Stimulated activated CD4-positive, alpha-beta T cell treated with anti-CD3 and anti-CD28 coated beads, Interleukin-1b, Interleukin-23, amount 100 ng/mL, for 48 hours (primary cell): ENCODE results near the gene FGF23.
"Not testable (repeated sequence)": the region's sequence is repeated elsewhere in the genome, so short reads cannot be mapped to it uniquely, and the experiment has no call there.

Experiments
- DNase-seq: peaks from one replicate; pipeline ENCODE4 v3.0.0-alpha.2; 2020

The FGF23 gene

DNA sequence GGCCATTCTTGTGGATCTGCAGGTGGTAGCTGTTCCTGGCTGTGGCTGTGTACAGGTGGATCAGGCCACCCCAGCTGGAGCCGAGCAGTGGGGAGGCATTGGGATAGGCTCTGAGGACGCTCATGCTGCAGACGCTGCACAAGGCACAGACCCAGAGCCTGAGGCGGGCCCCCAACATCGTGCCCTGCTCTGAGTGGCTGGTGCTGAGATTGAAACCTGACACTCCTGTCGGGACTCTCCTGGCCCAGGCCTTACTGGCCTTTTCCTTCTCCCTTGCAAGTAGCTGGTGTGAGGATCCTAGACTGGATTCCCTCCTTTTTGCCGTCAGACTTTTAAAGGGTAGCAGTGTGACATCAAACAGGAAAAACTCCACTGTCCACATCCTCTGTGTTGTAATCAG, at the start of gene FGF23:
Gene FGF23, minus strand, starts transcription at position 308 of the 400 bp plus-strand sequence. Its CDS starts 130 bp downstream, at position 178.
- no peak for DNase-seq

DNA sequence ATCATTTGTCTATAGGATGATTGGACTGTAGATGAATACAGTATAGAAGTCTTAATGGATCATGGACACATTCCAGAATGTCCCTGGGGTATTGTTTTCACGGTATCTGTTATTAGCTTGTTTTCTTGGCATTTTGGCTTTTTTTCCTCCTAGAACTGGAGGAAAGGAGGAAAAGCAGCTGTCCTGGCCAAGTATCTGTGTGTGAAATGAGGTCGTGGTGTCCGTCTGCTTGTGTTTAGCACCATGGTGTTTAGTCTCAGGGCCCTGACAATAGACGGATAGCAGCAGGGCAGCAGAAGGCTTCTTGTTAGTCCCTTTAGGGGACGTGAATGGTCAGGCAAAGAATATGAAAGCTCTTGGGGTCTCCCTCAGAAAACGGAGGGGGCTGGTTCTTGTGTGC, 44.9 kb upstream of the FGF23 start:
- no peak for DNase-seq

DNA sequence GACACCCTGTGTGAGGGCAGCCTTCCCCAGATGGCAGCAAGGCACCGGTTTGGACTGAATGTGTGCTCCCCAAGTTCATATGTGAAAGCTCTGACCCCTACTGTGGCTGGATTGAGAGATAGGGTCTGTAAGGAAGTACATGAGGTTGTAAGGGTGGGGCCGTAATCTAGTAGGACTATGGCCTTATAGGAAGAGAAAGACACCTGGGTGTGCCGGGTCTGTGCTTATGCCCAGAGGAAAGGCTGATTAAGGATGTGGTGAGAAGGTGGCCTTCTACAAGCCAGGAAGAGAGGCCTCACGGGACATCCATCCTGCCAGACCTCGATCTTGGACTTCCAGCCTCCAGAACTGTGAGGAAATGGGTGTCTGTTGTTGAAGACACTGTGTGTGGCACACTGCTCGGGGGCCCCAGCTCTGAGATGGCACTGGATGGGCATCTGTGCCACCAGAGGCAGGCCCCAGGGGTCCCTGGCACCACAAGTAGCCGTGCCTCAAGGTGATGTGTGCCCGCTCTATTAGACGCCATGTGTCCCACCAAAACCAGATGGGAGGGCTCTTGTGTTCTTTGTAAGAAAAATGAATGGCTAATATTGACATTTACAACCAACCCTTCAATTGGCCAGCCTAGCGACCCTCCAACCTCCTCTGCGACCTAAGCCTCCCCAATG, 44.1 kb upstream of the FGF23 start:
- no peak for DNase-seq

DNA sequence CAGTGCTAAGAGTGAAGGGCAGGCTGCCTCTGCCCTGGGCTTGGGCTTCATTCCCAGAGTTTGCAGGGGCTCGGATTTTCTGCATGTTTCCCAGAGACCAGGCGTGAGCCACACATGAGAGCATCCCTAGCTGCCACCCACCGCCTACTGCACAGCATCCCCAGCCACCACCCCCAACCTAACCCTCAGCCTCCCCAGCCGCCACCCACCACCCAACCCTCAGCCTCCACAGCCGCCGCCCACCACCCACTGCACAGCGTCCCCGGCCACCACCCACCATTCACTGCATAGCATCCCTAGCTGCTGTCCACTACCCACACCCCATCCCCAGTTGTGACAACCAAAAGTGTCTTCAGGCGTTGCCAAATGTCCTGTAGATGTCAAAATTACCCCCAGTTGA, 43.5 kb upstream of the FGF23 start:
- DNase-seq, result no peak

DNA sequence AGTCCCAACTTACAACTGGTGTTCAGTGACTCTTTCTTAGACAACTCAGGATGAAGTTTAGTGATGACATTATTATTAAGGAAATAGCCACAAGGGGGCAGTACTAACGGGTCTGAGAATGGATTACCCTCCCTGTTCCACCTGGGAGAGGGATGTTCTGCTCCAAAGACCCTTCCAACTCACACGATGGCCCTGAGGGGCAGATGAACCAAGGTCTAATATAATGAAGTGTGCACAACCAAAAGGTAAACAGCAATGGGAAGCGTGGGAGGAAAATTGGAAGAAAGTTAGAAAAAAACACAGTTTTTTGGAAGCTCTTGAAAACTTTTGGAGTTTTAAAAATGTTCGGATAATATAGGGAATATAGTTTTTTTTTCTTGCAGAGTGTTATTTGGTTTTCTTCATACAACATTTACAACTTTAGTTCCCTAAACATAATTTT, 42.1 kb upstream of the FGF23 start:
- DNase-seq, result no peak

DNA sequence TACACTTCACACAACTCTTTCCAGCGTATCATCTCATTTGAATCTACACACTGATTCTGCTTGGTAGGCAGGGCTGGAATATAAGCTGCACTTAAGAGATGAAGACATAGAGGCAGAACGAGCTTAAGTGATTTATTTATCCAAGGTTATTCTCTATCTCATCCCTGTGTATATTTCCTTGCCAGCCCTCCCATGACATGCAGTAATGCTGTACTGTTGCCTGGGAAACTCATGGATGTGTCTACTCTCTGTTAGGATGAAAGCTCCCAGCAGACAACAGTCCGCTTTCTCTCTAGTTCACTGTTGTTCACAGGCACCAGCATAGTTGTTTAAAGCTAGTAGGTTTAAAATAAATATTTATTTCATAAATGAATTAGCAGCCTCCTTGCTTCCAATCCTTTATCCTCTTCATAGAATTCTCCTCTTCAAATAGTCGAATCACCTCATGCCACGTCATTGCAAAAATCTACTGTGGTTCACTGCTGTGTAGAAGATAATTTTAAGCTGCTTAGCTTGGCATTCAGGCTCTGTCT, 40.7 kb upstream of the FGF23 start:
- DNase-seq, result no peak

DNA sequence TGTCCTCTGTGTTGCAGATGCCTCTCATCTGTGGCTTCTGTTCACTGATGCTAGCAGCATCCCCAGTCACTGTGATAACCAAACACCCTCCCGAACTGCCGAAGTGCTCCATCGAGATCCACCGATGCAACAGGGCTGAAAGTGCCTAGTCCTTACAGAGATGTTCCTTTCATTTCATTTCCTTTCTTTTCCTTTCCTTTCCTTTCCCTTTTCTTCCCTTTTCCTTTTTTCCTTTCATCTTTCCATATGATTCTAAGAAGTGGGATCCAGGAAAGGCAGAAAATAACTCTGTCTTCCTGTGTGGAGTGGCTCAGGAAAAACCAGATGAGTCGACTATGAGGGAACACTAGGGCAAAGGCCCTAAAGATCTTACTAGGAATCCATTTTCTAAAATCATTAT, 39.4 kb upstream of the FGF23 start:
- no peak for DNase-seq

DNA sequence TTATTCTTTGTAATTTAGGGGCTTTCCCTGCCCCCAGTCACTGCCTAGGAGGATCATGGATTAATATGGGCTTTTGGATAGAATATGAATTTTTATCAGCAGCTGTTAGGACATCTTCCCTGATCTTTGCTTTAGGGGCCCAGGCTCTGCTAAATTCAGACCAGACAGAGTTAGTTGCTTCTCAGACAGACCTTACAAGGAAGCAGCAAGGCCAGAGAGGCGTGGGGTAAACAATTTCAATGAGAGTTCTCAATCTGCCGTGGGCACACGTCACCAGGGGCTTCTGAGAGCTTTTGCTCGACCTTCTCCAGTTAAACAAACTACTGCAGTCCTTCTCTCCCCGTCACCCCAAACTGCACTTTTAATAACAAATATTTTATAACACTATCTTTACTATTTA, 38.4 kb upstream of the FGF23 start:
- no peak for DNase-seq

DNA sequence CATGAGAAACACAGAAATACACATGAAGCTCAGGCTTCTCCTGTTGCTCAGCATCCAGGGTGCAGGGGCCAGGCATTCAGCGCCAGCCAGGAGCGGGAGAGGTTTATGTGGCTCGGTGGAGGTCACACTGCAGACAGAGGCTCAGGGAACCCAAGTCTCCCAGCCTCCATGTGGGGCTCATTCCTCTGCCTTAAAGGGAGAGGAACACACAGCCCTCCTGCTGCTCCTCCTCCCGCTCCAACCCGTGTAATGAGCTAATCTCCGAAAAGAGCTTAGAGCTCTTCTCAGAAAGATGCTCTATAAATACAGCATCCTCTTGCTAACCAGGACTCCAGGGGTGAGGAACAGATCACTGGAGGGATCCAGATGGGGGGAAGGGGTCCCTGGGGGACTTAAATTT, 37.9 kb upstream of the FGF23 start:
- DNase-seq, result no peak

DNA sequence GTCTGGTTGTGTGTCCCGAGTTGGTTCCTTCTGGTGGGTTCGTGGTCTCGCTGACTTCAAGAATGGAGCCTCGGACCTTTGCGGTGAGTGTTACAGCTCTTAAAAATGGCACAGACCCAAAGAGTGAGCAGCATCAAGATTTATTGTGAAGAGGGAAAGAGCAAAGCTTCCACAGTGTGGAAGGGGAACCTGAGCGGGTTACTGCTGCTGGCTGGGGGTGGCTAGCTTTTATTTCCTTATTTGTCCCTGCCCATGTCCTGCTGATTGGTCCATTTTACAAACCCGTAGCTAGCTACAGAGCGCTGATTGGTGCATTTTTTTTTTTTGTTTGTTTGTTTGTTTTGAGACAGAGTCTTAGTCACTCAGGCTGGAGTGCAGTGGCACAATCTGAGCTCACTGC, 36.8 kb upstream of the FGF23 start:
- no peak for DNase-seq

DNA sequence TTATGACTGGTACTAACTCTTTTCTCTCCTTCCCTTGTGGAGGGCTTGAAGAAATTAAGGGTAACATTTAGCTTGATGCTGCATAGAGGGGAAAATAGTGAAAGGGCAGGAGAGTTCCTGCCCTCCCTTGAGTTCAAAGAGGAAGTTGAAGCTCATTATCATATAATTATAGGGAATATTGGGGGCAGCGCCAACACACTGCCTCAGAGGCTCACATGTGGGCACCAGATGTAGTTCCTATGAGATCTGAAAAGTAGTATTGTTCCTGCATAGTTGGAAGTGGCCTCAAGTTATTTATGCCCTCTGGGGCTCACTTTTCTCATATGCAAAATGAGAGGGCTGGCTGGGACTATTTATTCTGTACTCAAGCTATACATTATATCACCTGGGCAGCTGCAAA, 33.0 kb upstream of the FGF23 start:
- no peak for DNase-seq

DNA sequence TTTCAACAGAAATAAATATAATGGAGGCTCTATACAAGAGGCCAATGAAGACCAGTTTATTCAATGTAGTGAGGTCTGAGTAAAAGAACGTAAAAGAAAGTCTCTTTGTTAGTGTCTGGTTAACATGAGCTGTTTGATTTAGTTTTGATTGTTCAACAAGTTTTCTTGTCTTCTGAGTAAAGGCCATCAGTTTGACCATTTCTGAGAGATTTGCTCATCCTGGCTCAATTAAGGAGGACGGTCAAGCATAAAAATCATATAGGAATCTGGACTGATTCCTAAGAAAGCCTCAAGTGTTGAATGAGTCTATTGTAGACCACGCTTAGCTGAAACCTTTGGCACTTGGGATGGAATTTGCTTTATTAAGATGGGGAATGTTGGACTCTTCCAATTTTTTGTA, 32.5 kb upstream of the FGF23 start:
- DNase-seq, result no peak

DNA sequence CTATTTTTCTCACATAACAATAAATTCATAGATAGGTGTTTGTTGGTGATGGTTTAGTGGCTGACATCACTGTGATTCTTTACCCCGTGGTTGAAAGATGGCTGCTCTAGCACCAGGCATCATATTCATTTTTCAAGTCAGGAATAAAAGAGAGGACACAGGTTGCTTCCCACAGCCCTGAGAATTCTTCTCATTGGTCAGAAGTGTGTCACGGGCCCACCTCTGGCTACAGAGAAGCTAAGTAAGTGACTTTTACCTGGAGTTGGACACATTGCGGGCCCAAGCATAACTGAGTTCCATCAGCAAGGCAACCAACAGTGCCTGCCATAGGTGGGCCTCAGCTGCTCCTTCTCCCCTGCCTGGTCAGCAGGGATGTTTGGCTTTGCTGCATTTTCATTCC, 27.6 kb upstream of the FGF23 start:
- DNase-seq, result no peak

DNA sequence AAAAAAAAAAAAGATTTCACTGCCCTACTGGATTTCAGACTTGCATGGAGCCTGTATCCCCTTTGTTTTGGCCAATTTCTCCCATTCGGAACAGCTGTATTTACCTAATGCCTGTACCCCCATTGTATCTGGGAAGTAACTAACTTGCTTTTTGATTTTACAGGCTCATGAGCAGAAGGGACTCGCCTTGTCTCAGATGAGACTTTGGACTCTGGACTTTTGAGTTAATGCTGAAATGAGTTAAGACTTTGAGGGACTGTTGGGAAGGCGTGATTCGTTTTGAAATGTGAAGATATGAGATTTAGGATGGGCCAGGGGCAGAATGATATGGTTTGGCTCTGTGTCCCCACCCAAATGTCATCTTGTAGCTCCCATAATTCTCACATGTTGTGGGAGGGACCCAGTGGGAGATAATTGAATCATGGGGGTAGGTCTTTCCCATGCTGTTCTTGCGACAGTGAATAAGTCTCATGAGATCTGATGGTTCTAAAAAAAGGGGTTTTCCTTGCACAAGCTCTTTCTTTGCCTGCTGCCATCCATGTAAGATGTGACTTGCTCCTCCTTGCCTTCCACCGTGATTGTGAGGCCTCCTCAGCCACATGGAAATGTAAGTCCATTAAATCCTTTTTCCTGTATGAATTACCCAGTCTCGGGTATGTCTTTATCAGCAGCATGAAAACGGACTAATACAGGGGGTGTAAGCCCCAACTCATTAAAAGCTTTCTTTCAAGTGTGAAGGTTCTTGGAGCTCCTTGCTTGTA, 25.5 kb upstream of the FGF23 start:
- DNase-seq, result not testable (repeated sequence)

DNA sequence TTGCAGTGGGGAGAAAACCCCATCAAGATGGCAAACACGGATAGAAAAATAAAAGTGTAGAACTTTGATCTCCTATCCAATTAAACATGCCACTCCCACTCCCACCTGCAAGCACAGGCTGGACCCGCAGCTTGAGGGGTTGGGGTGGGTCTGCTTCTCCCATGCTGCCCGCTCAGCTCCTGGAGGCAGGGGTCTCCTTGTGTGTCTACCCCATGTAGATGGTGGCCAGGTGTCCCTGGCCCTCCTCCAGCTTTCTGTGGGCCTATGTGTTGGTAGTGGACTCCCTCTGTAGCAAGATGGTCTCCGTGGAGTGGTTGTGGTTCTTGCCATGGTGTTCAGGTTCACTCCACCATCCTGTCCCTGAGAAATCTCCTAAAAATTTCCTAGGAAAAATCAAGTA, 23.5 kb upstream of the FGF23 start:
- DNase-seq, result no peak

DNA sequence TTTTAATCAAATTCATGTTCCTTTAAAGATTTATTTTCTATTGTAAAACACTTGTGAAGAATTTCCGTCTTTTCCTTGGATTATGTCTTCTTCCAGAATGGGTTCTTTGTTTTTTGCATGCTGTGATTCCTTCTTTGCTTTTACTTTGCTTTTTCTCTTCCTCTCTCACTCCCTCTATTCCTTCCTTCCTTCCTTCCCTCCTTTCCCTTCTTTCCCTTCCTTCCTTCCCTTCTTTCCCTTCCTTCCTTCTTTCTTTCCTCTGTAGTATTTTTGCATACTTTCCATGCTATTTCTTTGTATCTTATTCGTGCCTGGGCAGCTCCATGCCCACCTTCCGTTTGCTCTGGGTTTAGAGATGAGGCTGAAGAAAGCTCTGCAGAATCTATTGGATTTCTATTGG, 21.6 kb upstream of the FGF23 start:
- DNase-seq, result no peak

DNA sequence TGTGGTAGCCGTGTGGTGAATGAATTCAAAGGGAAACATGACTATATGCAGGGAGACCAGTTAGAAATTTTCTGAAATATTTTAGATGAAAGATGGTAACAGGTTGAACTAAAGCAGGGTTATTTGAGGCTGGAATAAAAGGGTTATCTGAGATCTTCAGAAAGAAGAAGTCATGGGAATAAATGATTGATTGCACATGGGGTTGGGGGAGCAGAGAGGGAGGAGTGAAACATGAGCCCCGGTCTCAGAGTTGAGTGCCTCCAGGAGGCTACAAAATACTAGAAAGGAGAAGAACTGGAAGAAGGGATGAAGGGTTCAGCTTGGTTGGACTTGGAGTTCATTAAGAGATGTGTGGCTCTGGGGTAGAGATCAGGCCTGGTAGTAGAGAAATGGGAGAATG, 16.3 kb upstream of the FGF23 start:
- no peak for DNase-seq

DNA sequence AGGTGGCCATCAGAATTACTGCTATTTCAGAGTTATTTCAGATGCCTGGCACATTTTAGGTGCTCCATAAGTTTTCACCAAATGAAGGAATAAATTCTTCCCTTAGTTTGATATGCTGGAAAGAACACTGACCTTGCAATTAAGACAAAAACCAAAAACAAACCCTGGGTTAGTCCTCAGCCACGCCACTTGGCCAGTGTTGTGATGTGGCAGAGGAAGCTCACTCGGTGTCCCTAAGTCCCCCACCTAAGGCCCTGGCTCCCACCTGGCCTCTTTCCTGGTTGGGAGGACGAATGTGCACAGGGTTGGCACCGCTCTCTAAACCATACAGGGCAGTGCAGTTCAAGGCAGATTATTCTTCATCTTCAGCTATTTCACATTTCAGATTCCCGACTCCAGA, 13.7 kb upstream of the FGF23 start:
- DNase-seq, result no peak

DNA sequence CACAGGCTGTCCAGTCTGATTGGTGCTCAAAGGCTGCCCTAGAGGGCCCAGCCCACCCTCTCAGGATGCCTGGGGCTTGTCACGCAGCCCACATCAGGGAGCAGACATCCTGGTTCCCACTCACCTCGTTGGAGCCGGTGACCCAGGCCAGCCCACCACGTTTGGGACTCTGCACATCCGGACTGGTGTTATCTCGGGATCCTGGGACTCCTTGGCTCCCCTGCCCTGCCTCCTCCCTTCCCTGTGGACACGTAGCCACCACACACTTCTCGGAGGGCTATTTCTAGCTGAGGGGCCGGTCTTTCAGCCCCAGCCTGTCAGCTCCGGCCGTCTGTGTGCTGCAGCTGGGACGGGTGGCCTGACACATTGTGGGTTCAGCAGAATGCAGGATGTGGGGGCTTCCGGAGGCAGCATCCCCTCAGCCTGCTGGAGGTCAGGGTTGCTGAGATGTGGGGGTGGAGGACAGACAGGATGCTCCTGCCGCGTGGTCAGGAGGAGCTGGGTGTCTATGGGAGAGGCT, 12.8 kb upstream of the FGF23 start:
- no peak for DNase-seq

DNA sequence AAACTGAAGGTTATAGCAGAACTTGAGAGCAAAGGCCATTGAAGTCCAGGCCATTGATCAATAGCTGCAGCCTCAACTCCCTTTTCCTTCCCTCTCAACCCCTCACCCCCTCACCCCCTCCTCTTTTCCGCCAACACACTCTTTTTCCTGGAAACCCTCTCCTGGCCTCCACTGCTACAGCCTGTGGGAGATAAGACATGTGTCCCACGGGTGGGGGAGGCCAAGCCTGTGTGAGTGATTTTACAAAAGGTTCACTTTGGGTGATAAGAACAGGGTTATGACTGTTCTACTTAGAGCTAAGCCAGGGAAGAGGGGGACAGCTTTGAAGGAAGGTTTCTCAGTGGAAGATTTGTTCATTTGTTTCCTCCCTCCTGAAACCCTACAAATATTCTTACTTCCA, 9.2 kb upstream of the FGF23 start:
- DNase-seq, result no peak

DNA sequence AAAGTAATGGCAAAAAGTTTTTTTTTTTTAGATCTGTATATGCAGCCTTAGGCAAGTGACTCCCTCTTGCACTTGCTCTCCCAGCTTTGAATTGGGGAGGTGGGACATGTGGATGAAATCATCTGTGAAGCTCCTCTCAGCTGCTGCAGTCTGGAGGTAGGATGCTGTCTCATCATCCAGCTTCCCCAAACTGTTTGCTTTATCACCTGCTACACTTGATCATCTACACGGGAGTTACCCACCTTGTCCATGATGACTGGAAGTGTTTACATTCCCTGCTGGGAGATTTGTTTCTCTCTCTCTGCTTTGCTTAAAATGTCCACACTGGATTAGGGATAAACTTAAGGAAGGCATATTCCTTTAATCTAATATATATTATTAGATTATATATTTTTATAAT, 8.5 kb upstream of the FGF23 start:
- DNase-seq, result no peak

DNA sequence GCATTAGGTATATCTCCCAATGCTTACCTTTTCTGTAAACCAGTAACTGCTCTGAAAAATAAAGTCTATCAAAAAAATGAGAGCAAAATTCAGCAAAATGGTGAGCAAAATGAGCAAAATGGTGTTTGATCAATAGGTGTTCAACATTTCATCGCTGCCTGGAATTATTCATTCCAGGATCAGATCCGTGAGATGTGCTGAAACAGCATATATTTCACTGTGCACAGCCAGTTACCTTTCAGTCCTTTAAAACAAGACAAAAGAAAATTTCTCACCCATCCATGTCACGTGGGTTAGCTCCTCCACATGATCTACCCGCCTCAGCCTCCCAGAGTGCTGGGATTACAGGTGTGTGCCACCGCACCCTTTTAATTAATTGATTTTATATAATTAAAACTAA, 8.1 kb upstream of the FGF23 start:
- DNase-seq, result no peak

DNA sequence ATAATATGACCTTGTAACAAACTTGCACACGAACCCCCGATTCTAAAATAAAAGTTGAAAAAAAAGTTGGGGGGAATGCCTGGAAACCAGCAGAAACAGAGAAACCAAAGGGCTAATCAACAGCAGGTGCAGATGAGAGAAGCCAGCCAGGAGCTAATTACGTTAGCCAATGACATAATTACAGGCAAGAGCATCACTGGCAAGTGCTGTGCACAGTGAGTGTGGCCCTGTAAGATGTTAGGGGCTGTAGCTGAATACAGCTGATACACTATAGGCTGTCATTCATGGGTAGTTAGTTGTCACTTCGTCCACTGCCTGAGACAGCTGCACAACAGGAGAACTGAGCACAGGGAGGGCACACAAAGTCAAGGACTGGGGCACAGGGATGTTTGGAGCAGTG, 7.3 kb upstream of the FGF23 start:
- no peak for DNase-seq

DNA sequence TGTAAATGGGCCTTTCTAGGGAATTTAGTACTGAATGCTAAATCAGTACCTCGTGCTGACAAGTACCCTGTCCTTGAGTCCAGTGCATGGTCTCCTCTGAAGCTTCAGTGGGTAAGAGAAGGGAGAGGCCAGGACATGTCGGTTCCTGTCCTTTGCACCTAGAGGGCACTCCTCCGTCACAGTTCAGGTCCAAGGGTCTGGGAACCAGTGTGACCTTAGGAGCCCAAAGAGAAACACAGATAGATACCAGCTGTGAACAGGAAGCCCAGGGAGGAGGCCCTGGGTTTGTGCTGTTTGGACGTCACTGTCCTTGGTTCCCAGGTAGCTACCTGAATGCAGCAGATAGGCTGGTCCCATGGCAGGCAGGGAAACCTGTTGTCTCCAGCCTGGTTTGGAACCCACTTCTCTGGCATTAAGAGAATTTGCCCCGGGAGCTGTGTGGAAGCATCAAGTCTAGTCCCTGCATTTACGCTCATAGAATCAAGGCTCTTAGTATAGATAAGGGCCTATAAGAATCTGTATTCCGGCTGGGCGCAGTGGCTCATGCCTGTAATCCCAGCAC, 3.9 kb upstream of the FGF23 start:
- DNase-seq, result no peak
